ENCODE data around the gene UBE2S.
A peak's percentile ranks its signal among the peaks of the same experiment; 100 is the strongest.
"Not testable (repeated sequence)": the region's sequence is repeated elsewhere in the genome, so short reads cannot be mapped to it uniquely, and the experiment has no call there.

The UBE2S gene

GRCh38 chr19:55402509-55402908, 5.1 kb downstream of the UBE2S start:
- no peak for DNase-seq

- DNase-seq: not testable (repeated sequence)
These were observed 6.2 kb downstream of the UBE2S start for GRCh38 chr19:55401390-55401789.

- no peak for DNase-seq
These were observed 7.1 kb downstream of the UBE2S start for GRCh38 chr19:55400281-55401087.

- no peak for DNase-seq
These were observed 9.2 kb downstream of the UBE2S start for GRCh38 chr19:55398200-55398925.

GRCh38 chr19:55392820-55393761, 14.5 kb downstream of the UBE2S start:
- DNase-seq: no peak

GRCh38 chr19:55391702-55392615, 15.6 kb downstream of the UBE2S start:
- no peak for DNase-seq

- no peak for DNase-seq
These were observed 16.4 kb downstream of the UBE2S start for GRCh38 chr19:55391191-55391670.

GRCh38 chr19:55390461-55390880, 17.1 kb downstream of the UBE2S start:
- DNase-seq: no peak

GRCh38 chr19:55389386-55390317, 17.9 kb downstream of the UBE2S start:
- DNase-seq: no peak

GRCh38 chr19:55387736-55388497, 19.7 kb downstream of the UBE2S start:
- no peak for DNase-seq

GRCh38 chr19:55386493-55386971, 21.1 kb downstream of the UBE2S start:
- no peak for DNase-seq

- peak; percentile 98 for DNase-seq
These were observed 21.7 kb downstream of the UBE2S start, which contains the start of gene RPL28 for GRCh38 chr19:55385724-55386492. Gene RPL28, plus strand, starts transcription at chr19:55385932. Its CDS starts 426 bp downstream, at chr19:55386358.

- DNase-seq: peak; percentile 97
These were observed 22.5 kb downstream of the UBE2S start for GRCh38 chr19:55384920-55385723.

GRCh38 chr19:55384131-55384919, 23.3 kb downstream of the UBE2S start, which contains the start of gene TMEM238:
Gene TMEM238, minus strand, starts transcription at chr19:55384292. Its CDS starts 33 bp downstream, at chr19:55384259.
- peak; percentile 64 for DNase-seq

- peak; percentile 72 for DNase-seq
These were observed 24.1 kb downstream of the UBE2S start for GRCh38 chr19:55383279-55384130.
